ENCODE measurements around the gene OVCA2. TPM values are rescaled to one million over a fixed set of nuclear protein-coding genes. Genes with fewer than 3 reads are reported as not detected.

OVCA2 gene
- total RNA-seq, 2 donors from 2014 or later, result 17.1 to 36.3 TPM

DNA sequence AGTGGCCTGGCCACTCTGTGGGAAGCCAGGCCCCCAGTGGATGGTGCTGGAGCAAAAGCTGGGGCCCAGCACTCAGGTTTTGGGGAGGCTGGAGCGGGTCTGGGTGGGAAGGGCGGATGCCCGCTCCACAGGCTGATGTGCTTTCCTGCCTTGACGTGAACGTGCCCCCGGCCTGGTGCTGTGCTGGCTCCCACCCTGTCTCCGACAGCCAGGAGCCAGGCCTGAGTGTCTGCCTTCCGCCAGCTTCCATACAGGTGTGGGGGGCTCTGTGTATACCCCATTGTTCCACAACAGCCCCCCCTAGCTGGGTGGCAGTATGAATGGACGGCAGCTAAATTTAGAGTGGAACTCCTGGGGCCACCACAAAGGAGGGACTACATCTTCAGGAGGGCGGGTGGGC is 33.1 kb downstream of the OVCA2 start:
- Histone ChIP-seq H3K9me3 (no peaks in the 10 kb centered on the region), H3K4me3 (no peak overlapping the region), H3K4me1 (peaks cover 13% of the 10 kb centered on the region), H3K27me3 (no peaks in the 10 kb centered on the region), H3K27ac (peak overlapping the region in 2 of 4 donors; percentile 18 to 27), H3K36me3 (replicated peaks in 1 of 2; ENCODE audit: insufficient read depth in 1 of 2, low read depth in 2 of 2) (peaks cover 0 to 4% of the 10 kb centered on the region in 2 donors)
- TF ChIP-seq POLR2A (IDR thresholded peaks at IDR 0.05) (no peak), CTCF (IDR thresholded peaks at IDR 0.05) (no peak)
- intact Hi-C loops (cut with DNase I), result no loop called here
- WGBS, 2 donors, result 64 to 86% methylated on average over 3 to 10 of the region's 10 CpGs
- DNase-seq (no peak), ATAC-seq (no peak)

DNA sequence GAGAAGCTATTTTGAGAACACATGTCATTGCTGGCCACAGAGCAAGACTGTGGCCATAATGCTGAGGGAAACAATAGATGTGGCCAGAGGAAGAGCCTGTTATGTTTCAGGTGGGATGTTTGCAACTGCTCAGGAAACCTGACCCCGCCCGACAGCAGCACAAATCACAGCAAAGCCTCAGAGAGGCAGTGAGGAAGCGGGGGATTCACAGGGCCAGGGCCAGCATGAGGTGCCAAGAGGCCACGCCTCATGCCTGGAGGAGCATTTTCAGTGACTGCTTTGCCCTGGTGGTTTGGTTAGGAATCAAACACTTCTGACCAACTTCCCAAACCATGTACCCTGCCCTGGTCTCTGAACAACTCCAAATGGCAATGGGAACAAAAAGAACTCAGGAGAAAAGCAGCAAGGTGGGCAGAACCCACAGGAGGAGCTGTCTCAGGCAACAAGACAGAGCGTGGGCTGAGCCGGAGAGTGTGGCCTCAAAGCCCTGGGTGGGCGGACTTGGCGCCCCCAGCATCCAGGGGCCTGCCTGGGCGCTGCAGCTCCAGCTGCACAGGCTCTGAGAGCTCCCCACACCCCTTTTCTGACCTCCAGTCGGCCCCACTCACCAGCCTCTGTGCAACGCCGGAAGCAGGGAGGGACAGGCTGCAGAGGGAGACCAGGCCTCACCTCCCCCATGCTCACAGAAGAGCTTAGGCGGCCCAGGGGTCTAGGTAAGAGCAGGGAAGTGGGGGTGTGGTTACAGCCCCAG is 33.7 kb downstream of the OVCA2 start:
- Histone ChIP-seq H3K27me3 (no peaks in the 10 kb centered on the region), H3K4me1 (peaks cover 7% of the 10 kb centered on the region), H3K36me3 (replicated peaks in 1 of 2; ENCODE audit: insufficient read depth in 1 of 2, low read depth in 2 of 2) (peaks cover 0 to 4% of the 10 kb centered on the region in 2 donors), H3K9me3 (no peaks in the 10 kb centered on the region), H3K27ac (peak overlapping the region in 2 of 4 donors; percentile 4 to 44), H3K4me3 (no peak overlapping the region)
- intact Hi-C loops (cut with DNase I), result no loop called here
- ATAC-seq (peak; percentile 20), DNase-seq (no peak)
- WGBS, 2 donors, result 85 to 86% methylated on average over 11 to 13 of the region's 13 CpGs
- TF ChIP-seq CTCF (IDR thresholded peaks at IDR 0.05), result no peak
- TF ChIP-seq POLR2A (IDR thresholded peaks at IDR 0.05), result no peak

DNA sequence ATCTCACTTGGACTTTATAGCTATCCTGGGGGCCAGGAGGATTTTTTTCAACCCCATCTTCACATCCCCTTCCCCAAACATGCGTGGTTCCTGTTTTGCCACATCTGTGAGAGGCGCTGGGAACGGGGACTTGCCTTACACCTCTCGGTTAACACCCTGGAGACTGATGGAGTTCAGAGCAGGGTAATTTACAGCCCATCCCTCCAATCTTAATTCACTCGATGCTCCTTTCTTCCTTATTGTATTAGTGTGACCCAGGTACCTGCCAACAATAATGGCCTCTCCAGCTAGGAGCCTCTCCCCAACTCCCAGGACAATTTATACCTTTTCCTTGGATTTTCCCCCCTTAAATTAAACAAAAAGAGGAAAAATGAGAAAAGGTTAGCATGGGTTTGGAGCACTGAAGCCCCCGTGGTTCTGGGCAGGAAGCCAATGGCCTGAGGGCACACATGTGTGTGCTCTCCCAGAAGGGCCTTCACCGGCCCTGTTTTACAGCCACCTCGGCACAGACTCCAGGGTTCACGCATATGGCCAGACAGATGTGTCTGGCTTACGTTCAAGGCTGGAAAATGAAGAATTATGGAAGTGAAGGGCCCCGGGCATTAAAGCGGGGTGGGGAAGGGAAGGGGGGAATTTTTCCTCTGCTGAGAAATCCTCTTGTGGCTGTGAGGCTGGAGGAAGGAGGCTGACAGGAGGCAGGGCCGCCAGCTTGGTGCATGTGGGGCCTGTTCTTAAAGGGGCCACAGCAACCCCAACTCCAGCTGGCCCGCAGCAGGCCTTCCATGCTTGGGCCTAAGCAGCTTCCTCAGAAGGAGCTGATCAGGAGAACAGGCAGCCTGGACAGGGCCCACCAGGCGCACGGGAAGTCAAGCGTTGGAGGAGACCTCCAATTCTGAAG is 34.5 kb downstream of the OVCA2 start:
- DNase-seq, result no peak

DNA sequence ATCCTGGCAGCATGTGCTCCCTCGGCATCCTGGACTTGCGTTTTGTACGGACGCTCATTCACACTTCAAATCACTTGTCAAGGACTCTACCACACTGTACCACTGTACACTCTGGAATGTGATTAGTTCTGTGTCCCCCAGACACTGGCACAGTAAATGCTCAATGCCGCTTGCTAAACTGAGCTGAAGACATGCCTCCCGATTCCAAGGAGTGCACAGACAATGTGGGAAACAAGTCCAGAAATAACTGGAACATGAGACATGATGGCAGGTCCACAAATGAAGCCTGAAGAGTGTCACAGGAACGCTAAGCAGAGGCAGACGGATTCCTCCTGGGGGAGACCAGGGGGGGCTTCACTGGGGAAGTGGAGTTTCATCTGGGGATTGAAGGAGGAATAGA is 35.2 kb downstream of the OVCA2 start:
- TF ChIP-seq POLR2A (IDR thresholded peaks at IDR 0.05) (no peak), CTCF (IDR thresholded peaks at IDR 0.05) (no peak)
- Histone ChIP-seq H3K27ac (peak overlapping the region in 1 of 4 donors; percentile 44), H3K27me3 (no peaks in the 10 kb centered on the region), H3K36me3 (replicated peaks in 1 of 2; ENCODE audit: insufficient read depth in 1 of 2, low read depth in 2 of 2) (peaks cover 0 to 13% of the 10 kb centered on the region in 2 donors), H3K9me3 (no peaks in the 10 kb centered on the region), H3K4me1 (no peaks in the 10 kb centered on the region), H3K4me3 (no peak overlapping the region)
- ATAC-seq, result no peak
- DNase-seq, result no peak
- intact Hi-C loops (cut with DNase I), result no loop called here
- WGBS, 2 donors, result 79 to 89% methylated on average over 8 of the region's 8 CpGs

More for the DNA sequence above, 34.5 kb downstream of the OVCA2 start:
- WGBS, 2 donors, result 63 to 80% methylated on average over 17 of the region's 17 CpGs
- no peak for ATAC-seq
- TF ChIP-seq CTCF (IDR thresholded peaks at IDR 0.05) (no peak), POLR2A (IDR thresholded peaks at IDR 0.05) (no peak)
- intact Hi-C loops (cut with DNase I), result no loop called here
- no peaks in the 10 kb centered on the region for H3K9me3 ChIP-seq
- peaks cover 0 to 9% of the 10 kb centered on the region in 2 donors for H3K36me3 ChIP-seq (replicated peaks in 1 of 2; ENCODE audit: insufficient read depth in 1 of 2, low read depth in 2 of 2)
- H3K4me3 ChIP-seq, result no peak overlapping the region
- H3K4me1 ChIP-seq, result peaks cover under 1% of the 10 kb centered on the region
- peak overlapping the region in 2 of 4 donors; percentile 35 to 44 for H3K27ac ChIP-seq
- no peaks in the 10 kb centered on the region for H3K27me3 ChIP-seq

Measured in body of pancreas (tissue), 4 donors.